WTC11 (cell line): ENCODE measurements around the gene PTCH1. TPM values are rescaled to one million over a fixed set of nuclear protein-coding genes. Genes with fewer than 3 reads are reported as not detected.
A peak's percentile ranks its signal among the peaks of the same experiment; 100 is the strongest.

ENCODE experiments used
- ATAC-seq: fragments of 200-7000 bp; cut with Tn5 transposase; 2 replicates; pipeline ENCODE4 v1.10.0; 2021; ENCODE audit warnings: mild to moderate bottlenecking, moderate library complexity
- CTCF ChIA-PET: fragments of 300-600 bp; sonication (Branson Sonifier 250); formaldehyde crosslinking; loops from one replicate; lab custom pipeline; 2021; ENCODE audit warnings: antibody characterized with exemption; lab: Charles Lee
- POLR2A ChIA-PET: fragments of 350-600 bp; sonication (Branson Sonifier 250); formaldehyde crosslinking; loops from one replicate; lab custom pipeline; 2021; ENCODE audit warnings: antibody characterized with exemption; lab: Charles Lee
- DNase-seq: peaks from one replicate; pipeline ENCODE4 v3.0.0; 2021; ENCODE audit warnings: low spot score
- H3K27ac Mint-ChIP-seq: 2 replicates; pipeline ENCODE4 v1.8.0; 2021; ENCODE audit warnings: mixed read lengths
- H3K27me3 Mint-ChIP-seq: 2 replicates; pipeline ENCODE4 v1.8.0; 2021; ENCODE audit warnings: low read depth, mild to moderate bottlenecking, moderate library complexity, mixed read lengths
- H3K36me3 Mint-ChIP-seq: 2 replicates; pipeline ENCODE4 v1.8.0; 2021; ENCODE audit warnings: mixed read lengths
- H3K4me1 Mint-ChIP-seq: 2 replicates; pipeline ENCODE4 v1.8.0; 2022; ENCODE audit warnings: mixed read lengths
- H3K4me3 Mint-ChIP-seq: 2 replicates; pipeline ENCODE4 v1.8.0; 2021; ENCODE audit warnings: mild to moderate bottlenecking, moderate library complexity, mixed read lengths
- H3K9me3 Mint-ChIP-seq: 2 replicates; pipeline ENCODE4 v1.8.0; 2021; ENCODE audit warnings: mixed read lengths
- ATF3 ChIP-seq: sonication (generic); formaldehyde crosslinking; conservative IDR thresholded peaks from 2 replicates; pipeline ENCODE4 v1.8.1; 2022; ENCODE audit warnings: mild to moderate bottlenecking, missing genetic modification reagents
- CREM ChIP-seq: sonication (generic); formaldehyde crosslinking; IDR thresholded peaks from 2 replicates; pipeline ENCODE4 v1.8.1; 2022; ENCODE audit warnings: mild to moderate bottlenecking, missing genetic modification reagents, moderate library complexity
- E2F5 ChIP-seq: sonication (generic); formaldehyde crosslinking; IDR thresholded peaks from 2 replicates; pipeline ENCODE4 v1.8.1; 2022; ENCODE audit warnings: mild to moderate bottlenecking, moderate library complexity, missing genetic modification reagents
- FOXP1 ChIP-seq: sonication (generic); formaldehyde crosslinking; IDR thresholded peaks from 2 replicates; pipeline ENCODE4 v1.8.0; 2022; ENCODE audit warnings: missing genetic modification reagents, mild to moderate bottlenecking, moderate library complexity, borderline replicate concordance
- KAT7 ChIP-seq: sonication (generic); formaldehyde crosslinking; IDR thresholded peaks from 2 replicates; pipeline ENCODE4 v1.8.1; 2023; ENCODE audit warnings: missing genetic modification reagents, mild to moderate bottlenecking, borderline replicate concordance
- MLX ChIP-seq: sonication (generic); formaldehyde crosslinking; IDR thresholded peaks from 2 replicates; pipeline ENCODE4 v1.8.1; 2023; ENCODE audit warnings: mild to moderate bottlenecking, missing genetic modification reagents, moderate library complexity
- MXD4 ChIP-seq: fragments of 250-450 bp; sonication (Bioruptor Pico); IDR thresholded peaks from 2 replicates; pipeline ENCODE4 v1.8.0; 2021; ENCODE audit warnings: mild to moderate bottlenecking, moderate library complexity, borderline replicate concordance
- NR1H2 ChIP-seq: sonication (generic); formaldehyde crosslinking; IDR thresholded peaks from 2 replicates; pipeline ENCODE4 v1.9.0; 2021; ENCODE audit warnings: mild to moderate bottlenecking, moderate library complexity, missing genetic modification reagents
- NR3C1 ChIP-seq: sonication (generic); formaldehyde crosslinking; conservative IDR thresholded peaks from 2 replicates; pipeline ENCODE4 v1.8.1; 2023; ENCODE audit warnings: low read depth, mild to moderate bottlenecking, missing genetic modification reagents
- RORB ChIP-seq: fragments of 250-450 bp; sonication (Bioruptor Pico); IDR thresholded peaks from 2 replicates; pipeline ENCODE4 v1.9.0; 2021; ENCODE audit warnings: mild to moderate bottlenecking
- SOX15 ChIP-seq: fragments of 250-450 bp; sonication (Bioruptor Pico); IDR thresholded peaks from 2 replicates; pipeline ENCODE4 v1.9.0; 2021; ENCODE audit warnings: mild to moderate bottlenecking
- TEAD1 ChIP-seq: sonication (generic); formaldehyde crosslinking; IDR thresholded peaks from 2 replicates; pipeline ENCODE4 v1.8.0; 2022; ENCODE audit warnings: mild to moderate bottlenecking, missing genetic modification reagents
- TEAD4 ChIP-seq: sonication (generic); formaldehyde crosslinking; IDR thresholded peaks from 2 replicates; pipeline ENCODE4 v1.8.0; 2022; ENCODE audit warnings: mild to moderate bottlenecking, missing genetic modification reagents
- ZBTB21 ChIP-seq: sonication (generic); formaldehyde crosslinking; IDR thresholded peaks from 2 replicates; pipeline ENCODE4 v1.8.1; 2023; ENCODE audit warnings: mild to moderate bottlenecking, missing genetic modification reagents, borderline replicate concordance
- ZNF671 ChIP-seq: fragments of 250-450 bp; sonication (Bioruptor Pico); IDR thresholded peaks from 2 replicates; pipeline ENCODE4 v1.8.0; 2021; ENCODE audit warnings: mild to moderate bottlenecking
- ZSCAN18 ChIP-seq: fragments of 250-450 bp; sonication (Bioruptor Pico); IDR thresholded peaks from 2 replicates; pipeline ENCODE4 v2.1.2; 2022; ENCODE audit warnings: mild to moderate bottlenecking, moderate library complexity
- total RNA-seq: library from RNA; stranded (reverse); gene quantifications from 3 replicates; pipeline ENCODE4 v1.2.3, GENCODE V29; 2021
- TF ChIP-seq, protein P1 (sequence below): fragments of 250-450 bp; sonication (Bioruptor Pico); IDR thresholded peaks from 2 replicates; pipeline ENCODE4 v1.8.0; 2021; ENCODE audit warnings: mild to moderate bottlenecking
- TF ChIP-seq, protein P2 (sequence below): fragments of 250-450 bp; sonication (Bioruptor Pico); IDR thresholded peaks from 2 replicates; pipeline ENCODE4 v1.9.0; 2021; ENCODE audit warnings: moderate library complexity, mild to moderate bottlenecking, inconsistent platforms, borderline replicate concordance
- TF ChIP-seq, protein P3 (sequence below): sonication (generic); formaldehyde crosslinking; IDR thresholded peaks from 2 replicates; pipeline ENCODE4 v1.8.1; 2022; ENCODE audit warnings: mild to moderate bottlenecking, missing genetic modification reagents, moderate library complexity, borderline replicate concordance

PTCH1 gene
- total RNA-seq, 1 experiment from 2014 or later = 38.0 TPM

DNA sequence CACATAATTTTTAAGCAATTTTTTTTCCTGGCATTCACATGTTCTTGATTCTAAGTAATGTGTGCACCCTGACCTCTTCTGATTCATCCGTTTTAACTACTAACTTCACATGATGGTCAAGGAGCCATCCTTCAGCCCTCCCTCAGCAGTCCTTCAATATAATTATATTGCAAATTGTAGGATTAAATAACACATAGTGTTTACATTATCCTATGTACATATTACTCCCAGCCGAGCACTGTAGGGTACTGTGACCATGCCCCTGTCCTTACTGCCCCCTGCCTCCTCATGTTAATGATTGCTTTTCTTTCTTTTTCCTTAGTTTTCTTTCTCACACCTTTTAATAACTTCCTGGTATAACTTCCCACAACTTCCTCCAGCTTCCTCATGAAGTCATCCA, 103.0 kb downstream of the PTCH1 start:
- H3K27ac Mint-ChIP-seq = 0 out of 2 replicates have a peak overlapping the region, but pooled peaks have one; percentile 1
- DNase-seq (no peak), ATAC-seq (no peak)
- H3K36me3 Mint-ChIP-seq = no peaks in the 10 kb centered on the region
- H3K27me3 Mint-ChIP-seq = no peaks in the 10 kb centered on the region
- H3K9me3 Mint-ChIP-seq = no peaks in the 10 kb centered on the region
- no peak overlapping the region for H3K4me3 Mint-ChIP-seq
- no peak for TF ChIP-seq SOX15 (CRISPR knock-in tag)
- TF ChIP-seq ZSCAN18 (CRISPR knock-in tag) = no peak
- no peak for TF ChIP-seq FOXP1 (CRISPR knock-in tag)
- TF ChIP-seq, protein P1, sequence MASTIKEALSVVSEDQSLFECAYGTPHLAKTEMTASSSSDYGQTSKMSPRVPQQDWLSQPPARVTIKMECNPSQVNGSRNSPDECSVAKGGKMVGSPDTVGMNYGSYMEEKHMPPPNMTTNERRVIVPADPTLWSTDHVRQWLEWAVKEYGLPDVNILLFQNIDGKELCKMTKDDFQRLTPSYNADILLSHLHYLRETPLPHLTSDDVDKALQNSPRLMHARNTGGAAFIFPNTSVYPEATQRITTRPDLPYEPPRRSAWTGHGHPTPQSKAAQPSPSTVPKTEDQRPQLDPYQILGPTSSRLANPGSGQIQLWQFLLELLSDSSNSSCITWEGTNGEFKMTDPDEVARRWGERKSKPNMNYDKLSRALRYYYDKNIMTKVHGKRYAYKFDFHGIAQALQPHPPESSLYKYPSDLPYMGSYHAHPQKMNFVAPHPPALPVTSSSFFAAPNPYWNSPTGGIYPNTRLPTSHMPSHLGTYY (CRISPR knock-in tag) = no peak
- TF ChIP-seq, protein P2, sequence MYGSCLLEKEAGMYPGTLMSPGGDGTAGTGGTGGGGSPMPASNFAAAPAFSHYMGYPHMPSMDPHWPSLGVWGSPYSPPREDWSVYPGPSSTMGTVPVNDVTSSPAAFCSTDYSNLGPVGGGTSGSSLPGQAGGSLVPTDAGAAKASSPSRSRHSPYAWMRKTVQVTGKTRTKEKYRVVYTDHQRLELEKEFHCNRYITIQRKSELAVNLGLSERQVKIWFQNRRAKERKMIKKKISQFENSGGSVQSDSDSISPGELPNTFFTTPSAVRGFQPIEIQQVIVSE (CRISPR knock-in tag) = no peak
- TF ChIP-seq E2F5 = no peak
- no peak for TF ChIP-seq TEAD1
- no peak for TF ChIP-seq ZBTB21 (CRISPR knock-in tag)
- no peak for TF ChIP-seq NR1H2 (CRISPR knock-in tag)
- TF ChIP-seq RORB = no peak
- TF ChIP-seq NR3C1 (CRISPR knock-in tag) = no peak
- no peak for TF ChIP-seq ZNF671 (CRISPR knock-in tag)
- no peak for TF ChIP-seq MXD4 (CRISPR knock-in tag)
- TF ChIP-seq, protein P3, sequence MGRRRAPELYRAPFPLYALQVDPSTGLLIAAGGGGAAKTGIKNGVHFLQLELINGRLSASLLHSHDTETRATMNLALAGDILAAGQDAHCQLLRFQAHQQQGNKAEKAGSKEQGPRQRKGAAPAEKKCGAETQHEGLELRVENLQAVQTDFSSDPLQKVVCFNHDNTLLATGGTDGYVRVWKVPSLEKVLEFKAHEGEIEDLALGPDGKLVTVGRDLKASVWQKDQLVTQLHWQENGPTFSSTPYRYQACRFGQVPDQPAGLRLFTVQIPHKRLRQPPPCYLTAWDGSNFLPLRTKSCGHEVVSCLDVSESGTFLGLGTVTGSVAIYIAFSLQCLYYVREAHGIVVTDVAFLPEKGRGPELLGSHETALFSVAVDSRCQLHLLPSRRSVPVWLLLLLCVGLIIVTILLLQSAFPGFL = no peak
- ChIA-PET POLR2A (no interaction called here), CTCF (no interaction called here)
- H3K4me1 Mint-ChIP-seq = peaks cover 25% of the 10 kb centered on the region

DNA sequence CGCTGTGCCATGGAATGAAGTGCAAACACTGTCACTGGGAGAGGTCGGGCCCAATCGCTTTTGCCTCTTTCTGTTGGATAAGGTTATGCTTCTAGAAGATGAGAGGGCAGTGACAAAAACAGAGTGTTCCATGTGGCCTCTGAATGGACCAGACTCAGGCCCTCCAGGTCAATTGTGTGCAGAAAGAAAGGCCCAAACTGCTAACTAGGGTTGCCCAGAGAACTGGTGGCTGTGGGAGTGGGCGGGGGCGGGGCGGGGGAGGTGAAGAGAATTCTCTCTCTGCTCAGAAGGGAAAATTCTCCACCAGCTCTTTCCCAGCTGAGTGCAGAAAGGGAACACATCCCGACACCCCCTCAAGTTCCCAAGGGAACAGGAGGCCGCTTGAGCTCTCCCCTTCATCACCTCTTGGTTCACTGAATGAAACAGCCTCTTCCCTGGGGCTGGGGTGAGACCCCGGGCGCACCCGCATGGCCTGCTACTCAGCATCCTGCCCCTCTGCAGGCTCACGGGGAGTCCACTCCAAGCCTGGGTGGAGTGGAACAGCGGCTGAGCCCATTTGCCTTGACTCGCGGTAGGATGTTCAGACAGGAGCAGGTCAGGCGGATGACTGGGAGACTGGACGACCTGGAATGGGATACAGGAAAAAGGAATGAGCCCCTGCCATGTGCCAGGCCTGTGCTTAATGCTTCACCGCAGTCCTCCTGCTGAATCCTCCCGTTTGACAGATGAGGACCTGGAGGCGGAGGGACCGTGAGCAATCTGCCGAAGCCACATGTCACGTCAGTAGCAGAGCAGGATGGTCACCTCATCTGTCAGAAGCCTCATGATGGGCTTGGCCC, 105.5 kb downstream of the PTCH1 start:
- CTCF ChIA-PET = interaction anchor here (1.1 kb wide), 1 partner anchor 325 kb away, joined by 3 read pairs; no protein-coding TSS in a partner anchor
- no peak overlapping the region for H3K27ac Mint-ChIP-seq
- ATAC-seq = no peak
- no peak overlapping the region for H3K4me3 Mint-ChIP-seq
- DNase-seq = no peak
- peaks cover 34% of the 10 kb centered on the region for H3K4me1 Mint-ChIP-seq
- POLR2A ChIA-PET = no interaction called here
- no peak for TF ChIP-seq TEAD4
- no peak for TF ChIP-seq MLX (CRISPR knock-in tag)
- TF ChIP-seq CREM = no peak
- no peak for TF ChIP-seq ATF3 (CRISPR knock-in tag)
- TF ChIP-seq KAT7 (CRISPR knock-in tag) = no peak
- H3K27me3 Mint-ChIP-seq = no peaks in the 10 kb centered on the region
- no peaks in the 10 kb centered on the region for H3K9me3 Mint-ChIP-seq
- no peaks in the 10 kb centered on the region for H3K36me3 Mint-ChIP-seq
